HEK293 (cell line): Measurements from ENCODE around the gene RAP1GAP.

Experiments used
- GLI4 ChIP-seq: fragments of 450-650 bp; formaldehyde crosslinking; IDR thresholded peaks from 2 replicates; pipeline ENCODE4 v1.5.1; 2016; ENCODE audit warnings: missing biosample characterization, missing genetic modification characterization
- KLF16 ChIP-seq: fragments of 450-650 bp; formaldehyde crosslinking; IDR thresholded peaks from 2 replicates; pipeline ENCODE4 v1.5.1; 2017; ENCODE audit warnings: missing biosample characterization, missing genetic modification characterization
- YY1 ChIP-seq: fragments of 450-650 bp; formaldehyde crosslinking; IDR thresholded peaks from 2 replicates; pipeline ENCODE4 v1.5.1; 2018; ENCODE audit warnings: missing biosample characterization, missing genetic modification characterization
- ZBTB20 ChIP-seq: fragments of 450-650 bp; formaldehyde crosslinking; IDR thresholded peaks from 2 replicates; pipeline ENCODE4 v1.5.1; 2016; ENCODE audit warnings: missing biosample characterization, missing genetic modification characterization
- ZFP41 ChIP-seq: fragments of 450-650 bp; formaldehyde crosslinking; IDR thresholded peaks from 2 replicates; pipeline ENCODE4 v1.5.1; 2016; ENCODE audit warnings: missing biosample characterization, missing genetic modification characterization, borderline replicate concordance
- ZNF10 ChIP-seq: fragments of 450-650 bp; formaldehyde crosslinking; IDR thresholded peaks from 2 replicates; pipeline ENCODE4 v1.5.1; 2017; ENCODE audit warnings: missing biosample characterization, missing genetic modification characterization
- ZNF274 ChIP-seq, 2 experiments: fragments of 200-500 bp in 1 of 2; fragments of 450-650 bp in 1 of 2; sonication (Bioruptor generic) in 1 of 2; formaldehyde crosslinking in 1 of 2; IDR thresholded peaks; 2 replicates each; pipeline versions ENCODE4 v1.5.1 to v1.6.1; 2014 to 2016; ENCODE audit warnings: borderline replicate concordance in 1 of 2, inconsistent platforms in 1 of 2, low read length in 1 of 2, missing biosample characterization in 1 of 2, missing genetic modification characterization in 1 of 2
- ZNF549 ChIP-seq: fragments of 450-650 bp; IDR thresholded peaks from 2 replicates; pipeline ENCODE4 v1.5.1; 2018; ENCODE audit warnings: missing biosample characterization, missing genetic modification characterization, mild to moderate bottlenecking, inconsistent platforms, moderate library complexity
- ZNF610 ChIP-seq: fragments of 450-650 bp; formaldehyde crosslinking; IDR thresholded peaks from 2 replicates; pipeline ENCODE4 v1.5.1; 2016; ENCODE audit warnings: missing biosample characterization, missing genetic modification characterization, borderline replicate concordance
- ZNF670 ChIP-seq: fragments of 450-650 bp; formaldehyde crosslinking; IDR thresholded peaks from 2 replicates; pipeline ENCODE4 v1.5.1; 2016; ENCODE audit warnings: missing biosample characterization, missing genetic modification characterization, low read depth
- ZSCAN16 ChIP-seq: fragments of 450-650 bp; formaldehyde crosslinking; IDR thresholded peaks from 2 replicates; pipeline ENCODE4 v1.5.1; 2016; ENCODE audit warnings: missing biosample characterization, missing genetic modification characterization
- TF ChIP-seq, protein P1 (sequence below): fragments of 450-650 bp; formaldehyde crosslinking; IDR thresholded peaks from 2 replicates; pipeline ENCODE4 v1.5.1; 2016; ENCODE audit warnings: missing biosample characterization, missing genetic modification characterization
- TF ChIP-seq, protein P2 (sequence below): fragments of 450-650 bp; formaldehyde crosslinking; IDR thresholded peaks from 2 replicates; pipeline ENCODE4 v1.5.1; 2016; ENCODE audit warnings: missing biosample characterization, missing genetic modification characterization
- TF ChIP-seq, protein P3 (sequence below): fragments of 450-650 bp; formaldehyde crosslinking; IDR thresholded peaks from 2 replicates; pipeline ENCODE4 v1.5.1; 2016; ENCODE audit warnings: missing biosample characterization, missing genetic modification characterization

- TF ChIP-seq, protein P1, sequence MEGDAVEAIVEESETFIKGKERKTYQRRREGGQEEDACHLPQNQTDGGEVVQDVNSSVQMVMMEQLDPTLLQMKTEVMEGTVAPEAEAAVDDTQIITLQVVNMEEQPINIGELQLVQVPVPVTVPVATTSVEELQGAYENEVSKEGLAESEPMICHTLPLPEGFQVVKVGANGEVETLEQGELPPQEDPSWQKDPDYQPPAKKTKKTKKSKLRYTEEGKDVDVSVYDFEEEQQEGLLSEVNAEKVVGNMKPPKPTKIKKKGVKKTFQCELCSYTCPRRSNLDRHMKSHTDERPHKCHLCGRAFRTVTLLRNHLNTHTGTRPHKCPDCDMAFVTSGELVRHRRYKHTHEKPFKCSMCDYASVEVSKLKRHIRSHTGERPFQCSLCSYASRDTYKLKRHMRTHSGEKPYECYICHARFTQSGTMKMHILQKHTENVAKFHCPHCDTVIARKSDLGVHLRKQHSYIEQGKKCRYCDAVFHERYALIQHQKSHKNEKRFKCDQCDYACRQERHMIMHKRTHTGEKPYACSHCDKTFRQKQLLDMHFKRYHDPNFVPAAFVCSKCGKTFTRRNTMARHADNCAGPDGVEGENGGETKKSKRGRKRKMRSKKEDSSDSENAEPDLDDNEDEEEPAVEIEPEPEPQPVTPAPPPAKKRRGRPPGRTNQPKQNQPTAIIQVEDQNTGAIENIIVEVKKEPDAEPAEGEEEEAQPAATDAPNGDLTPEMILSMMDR (tag by site-specific recombination): no peak
- TF ChIP-seq ZNF274 (IDR thresholded peaks at IDR 0.05; ENCODE audit: low read length) (no peak), ZNF274 (tag by site-specific recombination; IDR thresholded peaks at IDR 0.05; ENCODE audit: borderline replicate concordance) (no peak), YY1 (tag by site-specific recombination) (no peak), ZNF10 (tag by site-specific recombination) (no peak), GLI4 (tag by site-specific recombination) (no peak), ZBTB20 (tag by site-specific recombination) (no peak), ZNF670 (no peak), ZFP41 (no peak), ZNF610 (tag by site-specific recombination) (no peak), ZSCAN16 (tag by site-specific recombination) (no peak), ZNF549 (no peak), KLF16 (tag by site-specific recombination) (no peak)
- TF ChIP-seq, protein P2, sequence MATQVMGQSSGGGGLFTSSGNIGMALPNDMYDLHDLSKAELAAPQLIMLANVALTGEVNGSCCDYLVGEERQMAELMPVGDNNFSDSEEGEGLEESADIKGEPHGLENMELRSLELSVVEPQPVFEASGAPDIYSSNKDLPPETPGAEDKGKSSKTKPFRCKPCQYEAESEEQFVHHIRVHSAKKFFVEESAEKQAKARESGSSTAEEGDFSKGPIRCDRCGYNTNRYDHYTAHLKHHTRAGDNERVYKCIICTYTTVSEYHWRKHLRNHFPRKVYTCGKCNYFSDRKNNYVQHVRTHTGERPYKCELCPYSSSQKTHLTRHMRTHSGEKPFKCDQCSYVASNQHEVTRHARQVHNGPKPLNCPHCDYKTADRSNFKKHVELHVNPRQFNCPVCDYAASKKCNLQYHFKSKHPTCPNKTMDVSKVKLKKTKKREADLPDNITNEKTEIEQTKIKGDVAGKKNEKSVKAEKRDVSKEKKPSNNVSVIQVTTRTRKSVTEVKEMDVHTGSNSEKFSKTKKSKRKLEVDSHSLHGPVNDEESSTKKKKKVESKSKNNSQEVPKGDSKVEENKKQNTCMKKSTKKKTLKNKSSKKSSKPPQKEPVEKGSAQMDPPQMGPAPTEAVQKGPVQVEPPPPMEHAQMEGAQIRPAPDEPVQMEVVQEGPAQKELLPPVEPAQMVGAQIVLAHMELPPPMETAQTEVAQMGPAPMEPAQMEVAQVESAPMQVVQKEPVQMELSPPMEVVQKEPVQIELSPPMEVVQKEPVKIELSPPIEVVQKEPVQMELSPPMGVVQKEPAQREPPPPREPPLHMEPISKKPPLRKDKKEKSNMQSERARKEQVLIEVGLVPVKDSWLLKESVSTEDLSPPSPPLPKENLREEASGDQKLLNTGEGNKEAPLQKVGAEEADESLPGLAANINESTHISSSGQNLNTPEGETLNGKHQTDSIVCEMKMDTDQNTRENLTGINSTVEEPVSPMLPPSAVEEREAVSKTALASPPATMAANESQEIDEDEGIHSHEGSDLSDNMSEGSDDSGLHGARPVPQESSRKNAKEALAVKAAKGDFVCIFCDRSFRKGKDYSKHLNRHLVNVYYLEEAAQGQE (tag by site-specific recombination): no peak
- TF ChIP-seq, protein P3, sequence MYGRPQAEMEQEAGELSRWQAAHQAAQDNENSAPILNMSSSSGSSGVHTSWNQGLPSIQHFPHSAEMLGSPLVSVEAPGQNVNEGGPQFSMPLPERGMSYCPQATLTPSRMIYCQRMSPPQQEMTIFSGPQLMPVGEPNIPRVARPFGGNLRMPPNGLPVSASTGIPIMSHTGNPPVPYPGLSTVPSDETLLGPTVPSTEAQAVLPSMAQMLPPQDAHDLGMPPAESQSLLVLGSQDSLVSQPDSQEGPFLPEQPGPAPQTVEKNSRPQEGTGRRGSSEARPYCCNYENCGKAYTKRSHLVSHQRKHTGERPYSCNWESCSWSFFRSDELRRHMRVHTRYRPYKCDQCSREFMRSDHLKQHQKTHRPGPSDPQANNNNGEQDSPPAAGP (tag by site-specific recombination): no peak
Observed at GRCh38 chr1:21644348-21644747, 24.8 kb downstream of the RAP1GAP start.
